MM.1S (cell line): ENCODE results near the gene RASL11B.

Experiments
- DNase-seq: peaks from one replicate; pipeline ENCODE4 v3.0.0-alpha.2; 2015
- H2AFZ ChIP-seq: fragments of 300-600 bp; sonication (generic); 2 replicates; pipeline ENCODE4 v1.6.0; 2016; ENCODE audit warnings: antibody characterized with exemption, low read length
- H3F3A ChIP-seq: fragments of 300-600 bp; sonication (generic); 2 replicates; pipeline ENCODE4 v1.6.1; 2016; ENCODE audit warnings: mild to moderate bottlenecking, antibody characterized with exemption, low read length, moderate library complexity, mixed read lengths; ENCODE audit not compliant: insufficient read depth
- H3K27ac ChIP-seq: fragments of 300-600 bp; sonication (generic); 2 replicates; pipeline ENCODE4 v1.5.1; 2016; ENCODE audit warnings: mild to moderate bottlenecking, low read length
- H3K27me3 ChIP-seq: fragments of 300-600 bp; sonication (generic); replicated peaks from 2 replicates; pipeline ENCODE4 v1.6.0; 2016; ENCODE audit warnings: low read length; ENCODE audit not compliant: insufficient read depth
- H3K36me3 ChIP-seq: fragments of 300-600 bp; sonication (generic); replicated peaks from 2 replicates; pipeline ENCODE4 v1.6.1; 2016; ENCODE audit warnings: mild to moderate bottlenecking, low read length, mixed read lengths; ENCODE audit not compliant: insufficient read depth
- H3K4me1 ChIP-seq: fragments of 300-600 bp; sonication (generic); 2 replicates; pipeline ENCODE4 v1.6.1; 2016; ENCODE audit warnings: low read length, mixed read lengths
- H3K4me2 ChIP-seq: fragments of 300-600 bp; sonication (generic); 2 replicates; pipeline ENCODE4 v1.6.0; 2016; ENCODE audit warnings: low read depth, low read length
- H3K4me3 ChIP-seq: fragments of 300-600 bp; sonication (generic); 2 replicates; pipeline ENCODE4 v1.5.1; 2016; ENCODE audit warnings: low read length, mixed read lengths
- H3K79me2 ChIP-seq: fragments of 300-600 bp; sonication (generic); 2 replicates; pipeline ENCODE4 v1.6.1; 2016; ENCODE audit warnings: mixed run types, low read length, mixed read lengths
- H3K9ac ChIP-seq: fragments of 300-600 bp; sonication (generic); 2 replicates; pipeline ENCODE4 v1.6.1; 2016; ENCODE audit warnings: low read length, mixed read lengths
- H3K9me2 ChIP-seq: fragments of 300-600 bp; sonication (generic); replicated peaks from 2 replicates; pipeline ENCODE4 v1.6.1; 2016; ENCODE audit warnings: mild to moderate bottlenecking, low read length, mixed read lengths; ENCODE audit not compliant: insufficient read depth
- H3K9me3 ChIP-seq: fragments of 300-600 bp; sonication (generic); replicated peaks from 2 replicates; pipeline ENCODE4 v1.6.1; 2016; ENCODE audit warnings: mild to moderate bottlenecking, low read length, mixed read lengths; ENCODE audit not compliant: insufficient read depth
- H4K20me1 ChIP-seq: fragments of 300-600 bp; sonication (generic); 2 replicates; pipeline ENCODE4 v1.6.1; 2016; ENCODE audit warnings: mild to moderate bottlenecking, low read length, moderate library complexity, mixed read lengths; ENCODE audit not compliant: insufficient read depth
- CTCF ChIP-seq: fragments of 300-600 bp; sonication (generic); IDR thresholded peaks from 2 replicates; pipeline ENCODE4 v1.5.1; 2016; ENCODE audit warnings: antibody characterized with exemption, low read length, mixed read lengths
- EZH2 ChIP-seq: fragments of 300-600 bp; sonication (generic); optimal IDR thresholded peaks from 2 replicates; pipeline ENCODE3; 2017; ENCODE audit warnings: low read depth, mild to moderate bottlenecking, antibody characterized with exemption, low read length, mixed read lengths
- EZH2phosphoT487 ChIP-seq: fragments of 300-600 bp; sonication (generic); IDR thresholded peaks from 2 replicates; pipeline ENCODE4 v1.6.1; 2018; ENCODE audit warnings: antibody characterized with exemption, low read length

RASL11B gene

GRCh38 chr4:52864793-52865192 is 2.7 kb downstream of the RASL11B start:
- no peak overlapping the region for H2AFZ ChIP-seq
- no peaks in the 10 kb centered on the region for H3K27me3 ChIP-seq
- no peaks in the 10 kb centered on the region for H3K79me2 ChIP-seq
- H3K4me3 ChIP-seq: no peak overlapping the region
- no peak overlapping the region for H3K9ac ChIP-seq
- H3K36me3 ChIP-seq: no peaks in the 10 kb centered on the region
- H3K27ac ChIP-seq: no peak overlapping the region
- H4K20me1 ChIP-seq: no peaks in the 10 kb centered on the region
- H3K4me2 ChIP-seq: no peak overlapping the region
- no peaks in the 10 kb centered on the region for H3K9me2 ChIP-seq
- no peaks in the 10 kb centered on the region for H3K4me1 ChIP-seq
- TF ChIP-seq EZH2: no peak
- no peak for TF ChIP-seq EZH2phosphoT487
- no peak for TF ChIP-seq CTCF
- no peaks in the 10 kb centered on the region for H3F3A ChIP-seq
- H3K9me3 ChIP-seq: no peaks in the 10 kb centered on the region
- no peak for DNase-seq

- Histone ChIP-seq H3K4me2 (no peak overlapping the region), H4K20me1 (no peaks in the 10 kb centered on the region), H3K9me2 (no peaks in the 10 kb centered on the region), H3K27me3 (no peaks in the 10 kb centered on the region), H2AFZ (no peak overlapping the region), H3K79me2 (no peaks in the 10 kb centered on the region), H3F3A (no peaks in the 10 kb centered on the region), H3K4me1 (no peaks in the 10 kb centered on the region), H3K9ac (no peak overlapping the region), H3K27ac (no peak overlapping the region), H3K36me3 (no peaks in the 10 kb centered on the region), H3K4me3 (no peak overlapping the region), H3K9me3 (no peaks in the 10 kb centered on the region)
- no peak for DNase-seq
- TF ChIP-seq EZH2 (no peak), EZH2phosphoT487 (no peak), CTCF (no peak)
Observed at GRCh38 chr4:52865300-52865699, 3.2 kb downstream of the RASL11B start.

GRCh38 chr4:52866734-52867133 is 4.6 kb downstream of the RASL11B start:
- no peaks in the 10 kb centered on the region for H4K20me1 ChIP-seq
- H3K9ac ChIP-seq: no peak overlapping the region
- no peaks in the 10 kb centered on the region for H3K27me3 ChIP-seq
- no peak for DNase-seq
- H3K27ac ChIP-seq: no peak overlapping the region
- no peak overlapping the region for H2AFZ ChIP-seq
- H3K4me3 ChIP-seq: no peak overlapping the region
- H3K4me2 ChIP-seq: no peak overlapping the region
- H3K4me1 ChIP-seq: no peaks in the 10 kb centered on the region
- H3K9me2 ChIP-seq: no peaks in the 10 kb centered on the region
- H3K79me2 ChIP-seq: no peaks in the 10 kb centered on the region
- no peak for TF ChIP-seq EZH2phosphoT487
- TF ChIP-seq EZH2: no peak
- TF ChIP-seq CTCF: no peak
- H3K9me3 ChIP-seq: no peaks in the 10 kb centered on the region
- no peaks in the 10 kb centered on the region for H3F3A ChIP-seq
- no peaks in the 10 kb centered on the region for H3K36me3 ChIP-seq
